Measurements from ENCODE around the gene ABCF3.

ABCF3 gene

DNA sequence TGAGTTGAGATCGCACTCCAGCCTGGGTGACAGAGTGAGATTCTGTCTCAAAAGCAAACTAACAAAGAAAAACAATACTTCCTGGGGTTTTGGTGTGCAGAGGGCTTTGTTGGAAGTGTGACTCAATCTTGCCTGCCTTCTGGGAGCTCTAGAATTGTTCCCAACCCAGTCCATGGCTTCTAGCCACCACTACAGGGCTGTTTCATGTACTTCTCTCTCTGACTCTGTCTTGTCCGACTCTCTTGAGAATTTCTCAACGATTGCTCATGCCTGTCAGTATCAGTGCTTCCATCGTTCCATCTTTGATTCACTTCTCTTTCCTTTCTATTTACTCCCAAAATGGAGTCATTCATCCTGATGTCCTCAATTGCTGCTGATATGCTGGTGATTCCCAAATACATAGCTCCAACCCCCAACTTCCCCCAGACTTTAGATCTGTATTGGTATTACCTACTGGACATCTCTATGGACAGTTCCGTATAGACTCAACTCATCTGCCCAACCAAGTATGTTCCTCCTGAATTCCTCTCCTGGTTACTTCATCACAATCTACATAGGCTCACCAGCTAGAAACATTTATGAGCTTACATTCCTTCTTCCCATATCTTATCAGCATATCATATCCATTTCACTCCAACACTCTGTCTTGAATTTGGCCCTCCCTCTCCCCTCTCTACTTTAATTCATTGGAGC is 13.2 kb upstream of the ABCF3 start:
- peaks cover 28 to 63% of the 10 kb centered on the region in 2 donors for H3K36me3 ChIP-seq (replicated peaks in 1 of 2; ENCODE audit: control insufficient read depth in 2 of 2, insufficient read depth in 2 of 2, low read length in 2 of 2)
- no peak overlapping the region for H2AK5ac ChIP-seq (ENCODE audit: low read depth, low read length)
- H3K9me3 ChIP-seq (replicated peaks in 1 of 2; ENCODE audit: control insufficient read depth in 2 of 2, insufficient read depth in 1 of 2, low read depth in 1 of 2, low read length in 2 of 2): no peaks in the 10 kb centered on the region
- H3K9ac ChIP-seq (ENCODE audit: low read depth, low read length, poor library complexity): no peak overlapping the region
- peaks cover 15 to 16% of the 10 kb centered on the region in 2 donors for H3K4me1 ChIP-seq (ENCODE audit: control insufficient read depth in 2 of 2, insufficient read depth in 1 of 2, low read depth in 1 of 2, low read length in 2 of 2)
- no peak overlapping the region for H3K4me2 ChIP-seq (ENCODE audit: insufficient read depth, low read length, poor library complexity, severe bottlenecking)
- no peak overlapping the region for H2BK5ac ChIP-seq (ENCODE audit: low read length)
- H3K18ac ChIP-seq (ENCODE audit: low read length): no peak overlapping the region
- no peaks in the 10 kb centered on the region for H3K27me3 ChIP-seq (ENCODE audit: control insufficient read depth in 3 of 3, insufficient read depth in 3 of 3, low read depth in 1 of 3, low read length in 3 of 3)
- H3K27ac ChIP-seq (replicated peaks; ENCODE audit: low read length): no peak overlapping the region
- H2BK12ac ChIP-seq (ENCODE audit: low read length): no peak overlapping the region
- H3K79me1 ChIP-seq (ENCODE audit: low read depth, low read length): peaks cover 7% of the 10 kb centered on the region
- no peak overlapping the region for H2AFZ ChIP-seq (ENCODE audit: low read length)
- no peak overlapping the region for H3K4me3 ChIP-seq (ENCODE audit: low read length in 2 of 2)
- no peak overlapping the region for H2BK120ac ChIP-seq (ENCODE audit: low read depth, low read length)
- H2BK15ac ChIP-seq (ENCODE audit: low read length): no peak overlapping the region
- no CpG with 5 or more reads among the region's 5 CpGs for WGBS, 2 donors (ENCODE audit: extremely low coverage in 2 of 2, insufficient read length in 2 of 2, insufficient replicate concordance in 1 of 2)
- no peak overlapping the region for H3K23ac ChIP-seq (ENCODE audit: low read depth, low read length, poor library complexity)
- H3K4ac ChIP-seq (ENCODE audit: low read length): no peak overlapping the region
- no peak for DNase-seq (ENCODE audit: low spot score)
- no peak overlapping the region for H4K91ac ChIP-seq (ENCODE audit: low read depth, low read length, poor library complexity)
- no peak overlapping the region for H4K8ac ChIP-seq (ENCODE audit: low read depth, low read length)
- no peak overlapping the region for H3K14ac ChIP-seq (ENCODE audit: low read length)

DNA sequence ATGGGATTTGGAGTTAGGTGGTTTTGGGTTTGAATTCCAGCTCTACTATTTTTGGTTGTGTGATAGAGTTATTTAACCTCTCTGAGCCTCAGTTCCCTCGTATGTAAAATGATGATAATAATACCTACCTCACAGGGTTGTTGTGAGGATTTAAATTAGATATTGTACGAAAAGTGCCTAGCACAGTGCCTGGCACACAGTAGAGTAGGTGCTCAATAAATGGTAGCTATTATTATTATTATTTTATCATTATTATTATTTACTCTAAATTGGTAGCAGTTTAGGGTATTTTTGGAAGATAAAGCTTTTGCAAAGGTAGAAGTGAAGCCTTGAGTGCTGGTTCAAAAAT is 12.7 kb upstream of the ABCF3 start:
- DNase-seq (ENCODE audit: low spot score): no peak
- peaks cover 9% of the 10 kb centered on the region for H3K79me1 ChIP-seq (ENCODE audit: low read depth, low read length)

DNA sequence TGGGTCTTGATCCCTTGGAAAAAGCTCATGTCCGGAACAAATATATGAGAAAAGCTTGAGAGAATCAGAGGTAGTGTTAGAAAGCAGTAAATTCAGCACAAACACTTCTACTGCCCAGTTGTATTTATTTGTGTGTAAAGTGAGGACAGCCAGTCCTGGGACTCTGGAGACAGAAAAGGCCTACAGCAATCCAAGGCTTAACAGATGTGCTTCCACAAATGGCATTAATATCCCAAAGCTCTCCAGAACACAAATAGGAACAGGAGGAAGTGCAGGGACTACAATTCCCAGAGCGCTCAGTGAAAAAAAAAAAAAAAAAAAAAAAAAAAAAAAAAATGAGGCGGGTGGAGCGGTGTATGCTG is 11.7 kb upstream of the ABCF3 start:
- no peaks in the 10 kb centered on the region for H3K27me3 ChIP-seq (ENCODE audit: control insufficient read depth in 3 of 3, insufficient read depth in 3 of 3, low read depth in 1 of 3, low read length in 3 of 3)
- H2AK5ac ChIP-seq (ENCODE audit: low read depth, low read length): no peak overlapping the region
- H4K91ac ChIP-seq (ENCODE audit: low read depth, low read length, poor library complexity): no peak overlapping the region
- no peak for DNase-seq (ENCODE audit: low spot score)
- no peak overlapping the region for H3K14ac ChIP-seq (ENCODE audit: low read length)
- peaks cover 33 to 63% of the 10 kb centered on the region in 2 donors for H3K36me3 ChIP-seq (replicated peaks in 1 of 2; ENCODE audit: control insufficient read depth in 2 of 2, insufficient read depth in 2 of 2, low read length in 2 of 2)
- H2AFZ ChIP-seq (ENCODE audit: low read length): peak overlapping the region; percentile 44
- no peak overlapping the region for H3K23ac ChIP-seq (ENCODE audit: low read depth, low read length, poor library complexity)
- peaks cover 15 to 18% of the 10 kb centered on the region in 2 donors for H3K4me1 ChIP-seq (ENCODE audit: control insufficient read depth in 2 of 2, insufficient read depth in 1 of 2, low read depth in 1 of 2, low read length in 2 of 2)
- no peak overlapping the region for H3K4me2 ChIP-seq (ENCODE audit: insufficient read depth, low read length, poor library complexity, severe bottlenecking)
- no peak overlapping the region for H4K8ac ChIP-seq (ENCODE audit: low read depth, low read length)
- no peaks in the 10 kb centered on the region for H3K9me3 ChIP-seq (replicated peaks in 1 of 2; ENCODE audit: control insufficient read depth in 2 of 2, insufficient read depth in 1 of 2, low read depth in 1 of 2, low read length in 2 of 2)
- no peak overlapping the region for H3K18ac ChIP-seq (ENCODE audit: low read length)
- H2BK12ac ChIP-seq (ENCODE audit: low read length): no peak overlapping the region
- peaks cover 9% of the 10 kb centered on the region for H3K79me1 ChIP-seq (ENCODE audit: low read depth, low read length)
- H3K4ac ChIP-seq (ENCODE audit: low read length): no peak overlapping the region
- peak overlapping the region in 1 of 2 donors; percentile 99 for H3K4me3 ChIP-seq (ENCODE audit: low read length in 2 of 2)
- no peak overlapping the region for H3K9ac ChIP-seq (ENCODE audit: low read depth, low read length, poor library complexity)
- H2BK5ac ChIP-seq (ENCODE audit: low read length): no peak overlapping the region
- H2BK120ac ChIP-seq (ENCODE audit: low read depth, low read length): no peak overlapping the region
- no CpG with 5 or more reads among the region's 4 CpGs for WGBS, 2 donors (ENCODE audit: extremely low coverage in 2 of 2, insufficient read length in 2 of 2, insufficient replicate concordance in 1 of 2)
- H2BK15ac ChIP-seq (ENCODE audit: low read length): no peak overlapping the region
- H3K27ac ChIP-seq (replicated peaks; ENCODE audit: low read length): no peak overlapping the region

More for the DNA sequence above, 12.7 kb upstream of the ABCF3 start:
- no peak overlapping the region for H3K4me3 ChIP-seq (ENCODE audit: low read length in 2 of 2)
- no peak overlapping the region for H3K18ac ChIP-seq (ENCODE audit: low read length)
- WGBS, 2 donors (ENCODE audit: extremely low coverage in 2 of 2, insufficient read length in 2 of 2, insufficient replicate concordance in 1 of 2): no CpG with 5 or more reads among the region's 2 CpGs
- H3K4ac ChIP-seq (ENCODE audit: low read length): no peak overlapping the region
- no peak overlapping the region for H4K91ac ChIP-seq (ENCODE audit: low read depth, low read length, poor library complexity)
- H3K9ac ChIP-seq (ENCODE audit: low read depth, low read length, poor library complexity): no peak overlapping the region
- no peak overlapping the region for H2AK5ac ChIP-seq (ENCODE audit: low read depth, low read length)
- no peak overlapping the region for H2AFZ ChIP-seq (ENCODE audit: low read length)
- no peak overlapping the region for H3K14ac ChIP-seq (ENCODE audit: low read length)
- H4K8ac ChIP-seq (ENCODE audit: low read depth, low read length): no peak overlapping the region
- H2BK12ac ChIP-seq (ENCODE audit: low read length): no peak overlapping the region
- H2BK120ac ChIP-seq (ENCODE audit: low read depth, low read length): no peak overlapping the region
- no peaks in the 10 kb centered on the region for H3K9me3 ChIP-seq (replicated peaks in 1 of 2; ENCODE audit: control insufficient read depth in 2 of 2, insufficient read depth in 1 of 2, low read depth in 1 of 2, low read length in 2 of 2)
- no peak overlapping the region for H2BK15ac ChIP-seq (ENCODE audit: low read length)
- no peak overlapping the region for H3K4me2 ChIP-seq (ENCODE audit: insufficient read depth, low read length, poor library complexity, severe bottlenecking)
- H3K27ac ChIP-seq (replicated peaks; ENCODE audit: low read length): no peak overlapping the region
- H3K23ac ChIP-seq (ENCODE audit: low read depth, low read length, poor library complexity): no peak overlapping the region
- H3K36me3 ChIP-seq (replicated peaks in 1 of 2; ENCODE audit: control insufficient read depth in 2 of 2, insufficient read depth in 2 of 2, low read length in 2 of 2): peaks cover 28 to 63% of the 10 kb centered on the region in 2 donors
- no peaks in the 10 kb centered on the region for H3K27me3 ChIP-seq (ENCODE audit: control insufficient read depth in 3 of 3, insufficient read depth in 3 of 3, low read depth in 1 of 3, low read length in 3 of 3)
- peaks cover 15 to 18% of the 10 kb centered on the region in 2 donors for H3K4me1 ChIP-seq (ENCODE audit: control insufficient read depth in 2 of 2, insufficient read depth in 1 of 2, low read depth in 1 of 2, low read length in 2 of 2)
- H2BK5ac ChIP-seq (ENCODE audit: low read length): no peak overlapping the region

DNA sequence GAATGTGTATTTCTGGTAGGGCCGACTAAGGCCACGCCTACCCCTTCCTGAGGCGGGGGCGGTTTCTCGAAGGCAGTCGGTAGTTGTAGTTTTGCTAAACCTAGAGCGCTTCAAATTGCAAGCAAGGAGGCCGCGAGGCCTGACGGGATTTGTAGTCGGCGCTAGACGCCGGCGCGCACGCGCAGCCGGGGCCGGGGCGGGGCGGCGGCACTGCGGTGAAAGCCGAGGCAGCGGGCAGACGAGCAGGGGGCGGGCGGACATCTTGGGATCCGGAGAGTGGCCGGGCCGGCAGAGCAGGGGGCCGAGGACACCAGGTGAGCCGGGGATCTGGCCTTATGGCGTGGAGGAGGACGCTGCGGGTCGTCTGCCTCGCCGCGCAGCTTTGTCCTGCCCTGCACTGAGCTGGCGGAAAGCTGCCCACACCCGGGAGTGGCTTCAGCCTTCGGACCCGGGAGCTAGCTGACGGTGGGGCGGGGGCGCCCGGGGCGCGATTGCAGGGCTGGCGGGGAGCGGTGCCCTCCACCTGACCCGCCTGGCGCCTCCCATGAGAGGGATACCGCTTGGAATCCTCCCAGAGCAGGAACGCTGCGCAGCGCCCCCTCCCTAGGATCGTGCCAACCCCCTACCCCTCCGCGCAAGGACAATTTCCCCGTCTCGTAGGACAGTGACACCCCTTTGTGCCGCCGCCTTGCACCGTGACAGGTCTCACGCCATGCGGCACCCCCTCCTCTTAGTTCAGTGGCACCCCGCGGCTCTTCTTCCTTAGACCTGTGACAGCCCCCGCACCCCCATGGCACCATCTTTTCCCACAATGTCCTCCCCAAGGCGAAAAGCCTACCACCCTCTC is 11.1 kb upstream of the ABCF3 start, which contains the start of gene AP2M1:
Gene AP2M1, plus strand, starts transcription at position 210 of the 847 bp plus-strand sequence. CDS start 2,139 bp downstream, outside the sequence.
- Histone ChIP-seq H3K14ac (ENCODE audit: low read length) (peak within 1 kb of the TSS; percentile 98), H3K23ac (ENCODE audit: low read depth, low read length, poor library complexity) (peak within 1 kb of the TSS; percentile 98), H3K27ac (replicated peaks; ENCODE audit: low read length) (peak within 1 kb of the TSS; percentile 48), H2BK120ac (ENCODE audit: low read depth, low read length) (peak within 1 kb of the TSS; percentile 38), H3K4ac (ENCODE audit: low read length) (no peak within 1 kb of the TSS), H3K9me3 (replicated peaks in 1 of 2; ENCODE audit: control insufficient read depth in 2 of 2, insufficient read depth in 1 of 2, low read depth in 1 of 2, low read length in 2 of 2) (no peaks in the 10 kb centered on the region), H3K9ac (ENCODE audit: low read depth, low read length, poor library complexity) (peak within 1 kb of the TSS; percentile 99), H3K27me3 (ENCODE audit: control insufficient read depth in 3 of 3, insufficient read depth in 3 of 3, low read depth in 1 of 3, low read length in 3 of 3) (no peaks in the 10 kb centered on the region), H3K4me2 (ENCODE audit: insufficient read depth, low read length, poor library complexity, severe bottlenecking) (peak within 1 kb of the TSS; percentile 92), H2BK12ac (ENCODE audit: low read length) (no peak within 1 kb of the TSS), H3K36me3 (replicated peaks in 1 of 2; ENCODE audit: control insufficient read depth in 2 of 2, insufficient read depth in 2 of 2, low read length in 2 of 2) (peaks cover 35 to 63% of the 10 kb centered on the region in 2 donors), H3K4me3 (ENCODE audit: low read length in 2 of 2) (peak within 1 kb of the TSS; percentile 99), H3K4me1 (ENCODE audit: control insufficient read depth in 2 of 2, insufficient read depth in 1 of 2, low read depth in 1 of 2, low read length in 2 of 2) (peaks cover 15 to 18% of the 10 kb centered on the region in 2 donors), H4K91ac (ENCODE audit: low read depth, low read length, poor library complexity) (peak within 1 kb of the TSS; percentile 31), H2AFZ (ENCODE audit: low read length) (peak within 1 kb of the TSS; percentile 96), H3K18ac (ENCODE audit: low read length) (peak within 1 kb of the TSS; percentile 99), H3K79me1 (ENCODE audit: low read depth, low read length) (peaks cover 9% of the 10 kb centered on the region), H4K8ac (ENCODE audit: low read depth, low read length) (no peak within 1 kb of the TSS), H2BK5ac (ENCODE audit: low read length) (peak within 1 kb of the TSS; percentile 99), H2AK5ac (ENCODE audit: low read depth, low read length) (peak within 1 kb of the TSS; percentile 85), H2BK15ac (ENCODE audit: low read length) (peak within 1 kb of the TSS; percentile 88)
- WGBS, 2 donors (ENCODE audit: extremely low coverage in 2 of 2, insufficient read length in 2 of 2, insufficient replicate concordance in 1 of 2): no CpG with 5 or more reads among the region's 73 CpGs
- peak; percentile 98 for DNase-seq (ENCODE audit: low spot score)

Measured in neuronal stem cell (in vitro differentiated cells).